HepG2 (cell line): ENCODE measurements around the gene GFER. TPM values are rescaled to one million over a fixed set of nuclear protein-coding genes. Genes with fewer than 3 reads are reported as not detected.

Experiments
- ATAC-seq: fragments of 200-7000 bp; cut with Tn5 transposase; 3 replicates; pipeline ENCODE4 v1.9.1; 2020; ENCODE audit warnings: mild to moderate bottlenecking, moderate library complexity
- BruUV-seq: library from RNA; stranded (reverse); fragments of 400-500 nt; replicated peaks from 2 replicates; lab custom pipeline; 2021; lab: Mats Ljungman, UMichigan
- CTCF ChIA-PET: fragments of 300-600 bp; formaldehyde crosslinking; extraction: SDS; loops from one replicate; lab custom pipeline; 2021; ENCODE audit warnings: low total read pairs, inconsistent platforms, low intra/inter-chr PET ratio; lab: Yijun Ruan, JAX
- POLR2A ChIA-PET: fragments of 350-600 bp; sonication (Branson Sonifier 250); formaldehyde crosslinking; loops from one replicate; lab custom pipeline; 2020; ENCODE audit warnings: antibody characterized with exemption, inconsistent platforms; lab: Yijun Ruan, JAX
- DNase-seq: peaks from one replicate; pipeline ENCODE4 v3.0.0-alpha.2; 2015; ENCODE audit warnings: low spot score
- FAIRE-seq: peaks from 3 replicates; lab custom pipeline; 2011; peaks lifted over from hg19 to GRCh38; lab: Jason Lieb, UNC
- H2AFZ ChIP-seq: one replicate; pipeline ENCODE4 v1.6.1; 2011; ENCODE audit warnings: low read length, inconsistent platforms
- H3K27ac ChIP-seq: fragments of 300-600 bp; 3 replicates; pipeline ENCODE4 v1.8.0; 2011; ENCODE audit warnings: mixed run types, mild to moderate bottlenecking, mixed read lengths, low read length, inconsistent platforms; ENCODE audit not compliant: insufficient read depth; ENCODE audit errors: extremely low read length
- H3K27me3 ChIP-seq, 2 experiments: fragments of 200-600 bp in 1 of 2; 2 replicates in 1 of 2; 3 replicates in 1 of 2; pipeline versions ENCODE4 v1.6.0 to v1.8.0; 2011; ENCODE audit warnings: low read length in 2 of 2, mild to moderate bottlenecking in 2 of 2, moderate library complexity in 2 of 2, inconsistent platforms in 1 of 2; ENCODE audit not compliant: insufficient read depth in 2 of 2, control insufficient read depth in 1 of 2
- H3K36me3 ChIP-seq, 2 experiments: fragments of 200-600 bp in 1 of 2; replicated peaks in 1 of 2; 2 replicates in 1 of 2; 3 replicates in 1 of 2; pipeline versions ENCODE4 v1.5.1 to v1.8.0; 2011; ENCODE audit warnings: low read length in 2 of 2, inconsistent platforms in 1 of 2; ENCODE audit not compliant: insufficient read depth in 2 of 2, control insufficient read depth in 1 of 2
- H3K4me1 ChIP-seq: 2 replicates; pipeline ENCODE4 v1.5.1; 2012; ENCODE audit warnings: low read length, inconsistent platforms; ENCODE audit not compliant: insufficient read depth
- H3K4me2 ChIP-seq: 2 replicates; pipeline ENCODE4 v1.6.0; 2011; ENCODE audit warnings: low read depth, low read length, inconsistent platforms
- H3K4me3 ChIP-seq, 3 experiments: fragments of 200-600 bp in 1 of 3; sonication (generic), shearing (Covaris generic) in 1 of 3; replicated peaks in 1 of 3; 2 replicates each; pipeline ENCODE4 v1.5.1; 2011 to 2016; ENCODE audit warnings: low read length in 3 of 3, inconsistent platforms in 2 of 3, low read depth in 2 of 3, mild to moderate bottlenecking in 2 of 3, control low read depth in 1 of 3, mixed read lengths in 1 of 3; ENCODE audit not compliant: insufficient read depth in 1 of 3
- H3K79me2 ChIP-seq: one replicate; pipeline ENCODE4 v1.6.1; 2011; ENCODE audit warnings: low read length, inconsistent platforms; ENCODE audit not compliant: insufficient read depth
- H3K9ac ChIP-seq: 2 replicates; pipeline ENCODE4 v1.6.0; 2011; ENCODE audit warnings: mild to moderate bottlenecking, low read depth, low read length, inconsistent platforms; ENCODE audit not compliant: insufficient read depth
- H3K9me3 ChIP-seq: 2 replicates; pipeline ENCODE4 v1.5.1; 2012; ENCODE audit warnings: mild to moderate bottlenecking, low read length
- H4K20me1 ChIP-seq: 2 replicates; pipeline ENCODE4 v1.6.0; 2011; ENCODE audit warnings: inconsistent platforms, mild to moderate bottlenecking, low read length, moderate library complexity; ENCODE audit not compliant: insufficient read depth
- AGO2 ChIP-seq: fragments of 200-400 bp; formaldehyde crosslinking; optimal IDR thresholded peaks from 2 replicates; pipeline ENCODE3; 2017; ENCODE audit warnings: mild to moderate bottlenecking, low read depth, low read length, moderate library complexity
- AKAP8 ChIP-seq: sonication (generic); formaldehyde crosslinking; IDR thresholded peaks from 2 replicates; pipeline ENCODE4 v1.5.1; 2020; ENCODE audit warnings: mild to moderate bottlenecking, missing genetic modification reagents
- ARID4A ChIP-seq: sonication (generic); formaldehyde crosslinking; IDR thresholded peaks from 2 replicates; pipeline ENCODE4 v1.5.0; 2020; ENCODE audit warnings: mild to moderate bottlenecking, missing genetic modification reagents, borderline replicate concordance
- POLR2A ChIP-seq, 2 experiments: IDR thresholded peaks; 2 replicates each; pipeline ENCODE4 v1.6.1; 2011; ENCODE audit warnings: low read depth in 2 of 2, low read length in 2 of 2, mild to moderate bottlenecking in 1 of 2, moderate library complexity in 1 of 2; ENCODE audit not compliant: insufficient read depth in 1 of 2
- RBFOX2 ChIP-seq: fragments of 200-400 bp; formaldehyde crosslinking; IDR thresholded peaks from 2 replicates; pipeline ENCODE4 v1.6.1; 2017; ENCODE audit warnings: low read depth, mild to moderate bottlenecking, low read length
- RFX3 ChIP-seq: IDR thresholded peaks from 2 replicates; pipeline ENCODE4 v1.6.1; 2016; ENCODE audit warnings: missing biosample characterization, missing genetic modification reagents
- THAP11 ChIP-seq: IDR thresholded peaks from 2 replicates; pipeline ENCODE4 v1.6.1; 2016; ENCODE audit warnings: missing biosample characterization, missing genetic modification reagents
- XBP1 ChIP-seq: sonication (generic); formaldehyde crosslinking; IDR thresholded peaks from 2 replicates; pipeline ENCODE4 v1.5.0; 2020; ENCODE audit warnings: missing genetic modification reagents
- ZGPAT ChIP-seq: IDR thresholded peaks from 2 replicates; pipeline ENCODE4 v1.6.1; 2016; ENCODE audit warnings: mild to moderate bottlenecking
- ZNF607 ChIP-seq: sonication (generic); formaldehyde crosslinking; IDR thresholded peaks from 2 replicates; pipeline ENCODE4 v1.5.1; 2020; ENCODE audit warnings: missing genetic modification reagents, mild to moderate bottlenecking, borderline replicate concordance
- WGBS: methylation state at CpG from one replicate; pipeline ENCODE4 v1.1.6; 2017; ENCODE audit warnings: low lambda C conversion rate; 5-methylcytosine and 5-hydroxymethylcytosine counted together
- in situ Hi-C: cut with HindIII; loops from 2 replicates; pipeline ENCODE4 v1.10.0; 2017; ENCODE audit warnings: low pct_unique_long_range_greater_than_20kb; ENCODE audit not compliant: extremely low pct_ligation_motif_present
- intact Hi-C: fragments of 100-400 bp; cut with micrococcal nuclease; formaldehyde crosslinking; loops from one replicate; pipeline ENCODE4 v1.10.0; 2022; ENCODE audit not compliant: unreplicated experiment
- polyA plus RNA-seq, 8 experiments: library from polyadenylated mRNA; depleted of rRNA in 3 of 8; stranded (reverse) in 7 of 8; unstranded in 1 of 8; fragments of >200 nt; fragmentation: Illumina TruSeq in 4 of 8; extraction: Trizol in 4 of 8; gene quantifications; 2 replicates each; pipeline versions ENCODE4 v1.2.1 to v1.2.3, GENCODE V29; 2011 to 2016; ENCODE audit warnings: low read depth in 4 of 8, missing spikeins in 1 of 8, mixed read lengths in 1 of 8; ENCODE audit not compliant: insufficient read depth in 1 of 8
- total RNA-seq, 5 experiments: library from RNA; depleted of rRNA; stranded (reverse); fragments of >200 nt; fragmentation: Illumina TruSeq; extraction: Trizol; gene quantifications; 2 replicates each; pipeline ENCODE4 v1.2.3, GENCODE V29; 2016; ENCODE audit warnings: low read depth in 1 of 5

GFER gene
- total and polyA plus RNA-seq, 2 of the 13 experiments (the other 11 are each of a cell fraction or from before 2014, with no cell fraction given): 28.6 to 71.7 TPM

- intact Hi-C loops (no loop called here), in situ Hi-C loops (no loop called here)
- DNase-seq: no peak
- Histone ChIP-seq H3K27ac (no peak overlapping the region), H3K9ac (no peak overlapping the region), H3K4me3 (no peak overlapping the region), H3K79me2 (peaks cover 6% of the 10 kb centered on the region), H3K9me3 (no peaks in the 10 kb centered on the region), H3K36me3 (peaks cover 13 to 23% of the 10 kb centered on the region in 2 experiments; a peak in 3 of 5 replicates), H2AFZ (no peak overlapping the region), H3K4me2 (no peak overlapping the region), H3K27me3 (no peaks in the 10 kb centered on the region), H4K20me1 (no peaks in the 10 kb centered on the region)
- WGBS: 94% methylated on average over 20 of the region's 53 CpGs
- ChIA-PET POLR2A (interaction anchor here (6.8 kb wide), 1 partner anchor 16 kb away, joined by 62 read pairs; the partner anchor contains the start of gene RPS2), CTCF (no interaction called here)
- FAIRE-seq: no peak
- BruUV-seq: no TSS peak
- TF ChIP-seq RFX3 (CRISPR knock-in tag) (no peak), AKAP8 (CRISPR knock-in tag) (no peak), THAP11 (CRISPR knock-in tag) (no peak), ZGPAT (no peak), POLR2A (IDR thresholded peaks at IDR 0.05; ENCODE audit: insufficient read depth in 1 of 2, low read depth in 2 of 2, low read length in 2 of 2) (0 out of 4 replicates have a peak, but pooled peaks of 1 of the 2 experiments have one; percentile 9), RBFOX2 (peak; percentile 41; the same call in 1 of the 2 replicates), ZNF607 (no peak), AGO2 (peak; percentile 71), XBP1 (CRISPR knock-in tag) (no peak), ARID4A (CRISPR knock-in tag) (no peak)
- TF ChIP-seq, all 625 proteins: peak for 3
- peaks cover 25% of the 10 kb centered on the region for H3K4me1 ChIP-seq
- ATAC-seq: no peak
These were observed 3.8 kb upstream of the GFER start for GRCh38 chr16:1980030-1980769.
